CD4-positive, alpha-beta memory T cell (primary cell): Measurements from ENCODE around the gene TMEM100. TPM values are rescaled to one million over a fixed set of nuclear protein-coding genes. Genes with fewer than 3 reads are reported as not detected.
A peak's percentile ranks its signal among the peaks of the same experiment; 100 is the strongest.

ENCODE experiments used
- CTCF ChIA-PET: fragments of 350-600 bp; sonication (Branson Sonifier 250); formaldehyde crosslinking; loops from one replicate; lab custom pipeline; 2021; ENCODE audit warnings: inconsistent platforms; ENCODE audit not compliant: partially characterized antibody; lab: Charles Lee
- POLR2A ChIA-PET: fragments of 350-600 bp; sonication (Branson Sonifier 250); formaldehyde crosslinking; loops from one replicate; lab custom pipeline; 2021; ENCODE audit not compliant: partially characterized antibody; lab: Charles Lee
- DNase-seq, 5 donors: peaks; one replicate each; pipeline versions ENCODE4 v3.0.0 to v3.0.0-alpha.2; 2020 to 2022; ENCODE audit warnings: mixed read lengths in 1 of 5
- H3K27ac ChIP-seq: one replicate; pipeline ENCODE4 v1.7.0; 2013; ENCODE audit warnings: low read depth, low read length
- H3K27me3 ChIP-seq: 2 replicates; pipeline ENCODE4 v1.7.0; 2013; ENCODE audit warnings: mild to moderate bottlenecking, low read length, moderate library complexity; ENCODE audit not compliant: insufficient read depth
- H3K36me3 ChIP-seq: 2 replicates; pipeline ENCODE4 v1.7.0; 2013; ENCODE audit warnings: mild to moderate bottlenecking, low read length, moderate library complexity; ENCODE audit not compliant: insufficient read depth
- H3K4me1 ChIP-seq: 2 replicates; pipeline ENCODE4 v1.7.0; 2013; ENCODE audit warnings: mild to moderate bottlenecking, low read length, moderate library complexity; ENCODE audit not compliant: insufficient read depth
- H3K4me3 ChIP-seq, 2 donors: one replicate each; pipeline ENCODE4 v1.7.0; 2013; ENCODE audit warnings: low read length in 2 of 2, mild to moderate bottlenecking in 1 of 2
- H3K9me3 ChIP-seq, 2 donors: one replicate each; pipeline ENCODE4 v1.7.0; 2013; ENCODE audit warnings: low read length in 2 of 2, control low read depth in 1 of 2; ENCODE audit not compliant: control insufficient read depth in 1 of 2
- H3K27ac Mint-ChIP-seq, 7 donors: one replicate each; pipeline ENCODE4 v1.8.0; 2020 to 2021; ENCODE audit warnings: mixed read lengths in 7 of 7, mild to moderate bottlenecking in 6 of 7, inconsistent platforms in 3 of 7, moderate library complexity in 3 of 7
- H3K27me3 Mint-ChIP-seq, 2 donors: one replicate each; pipeline ENCODE4 v1.8.0; 2020 to 2021; ENCODE audit warnings: mixed read lengths in 2 of 2
- H3K36me3 Mint-ChIP-seq, 2 donors: one replicate each; pipeline ENCODE4 v1.8.0; 2020 to 2021; ENCODE audit warnings: mixed read lengths in 2 of 2, inconsistent platforms in 1 of 2, mild to moderate bottlenecking in 1 of 2
- H3K4me1 Mint-ChIP-seq, 4 donors: one replicate each; pipeline ENCODE4 v1.8.0; 2020 to 2021; ENCODE audit warnings: mixed read lengths in 4 of 4, mild to moderate bottlenecking in 1 of 4
- H3K4me3 Mint-ChIP-seq, 8 donors: one replicate each; pipeline ENCODE4 v1.8.0; 2020 to 2021; ENCODE audit warnings: mixed read lengths in 8 of 8, mild to moderate bottlenecking in 7 of 8, moderate library complexity in 6 of 8, inconsistent platforms in 3 of 8
- H3K9me3 Mint-ChIP-seq, 8 donors: one replicate each; pipeline ENCODE4 v1.8.0; 2020 to 2021; ENCODE audit warnings: mixed read lengths in 8 of 8, mild to moderate bottlenecking in 5 of 8, inconsistent platforms in 3 of 8, moderate library complexity in 1 of 8
- intact Hi-C: fragments of 100-400 bp; cut with micrococcal nuclease; formaldehyde crosslinking; loops from one replicate; pipeline ENCODE4 v1.15.1; 2023
- polyA plus RNA-seq, 2 donors: library from polyadenylated mRNA; unstranded; fragments of 300-500 nt; fragmentation: Illumina TruSeq; gene quantifications; one replicate each; pipeline ENCODE4 v1.2.3, GENCODE V29; 2021
- total RNA-seq, 2 experiments: library from RNA; stranded (reverse); gene quantifications; one replicate each; pipeline ENCODE4 v1.2.3, GENCODE V29; 2021

The TMEM100 gene
- total and polyA plus RNA-seq, 4 experiments from 2014 or later, result not detected

DNA sequence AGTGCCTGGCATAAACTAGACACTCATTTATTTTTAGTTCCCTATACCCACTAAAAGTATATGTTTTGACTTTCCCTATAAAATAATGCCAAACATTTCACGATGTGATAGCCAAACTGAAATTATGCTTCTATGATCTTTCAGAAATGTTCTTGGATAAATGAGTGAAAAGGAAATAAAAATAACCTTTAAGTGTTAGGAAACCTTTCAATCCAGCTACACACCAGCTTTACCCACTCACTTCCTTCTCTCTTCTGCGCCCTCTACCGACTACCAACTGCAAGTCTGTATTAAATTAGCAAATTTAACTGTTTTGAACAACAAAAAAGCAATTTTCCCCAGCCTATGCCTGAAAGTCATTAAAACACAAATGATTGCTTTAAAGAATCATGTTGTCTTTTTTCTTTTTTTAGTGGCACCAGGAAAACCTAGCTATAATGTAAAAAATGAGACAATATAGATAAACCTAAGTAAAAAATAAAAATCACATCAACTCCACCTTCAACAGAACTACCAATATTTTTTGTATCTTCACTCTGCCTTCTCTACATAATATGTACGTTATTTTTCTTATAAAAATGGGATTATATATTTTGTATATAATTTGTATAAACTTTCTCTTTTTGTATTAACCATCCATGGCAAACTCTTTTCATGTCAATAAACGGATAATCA is 13.2 kb upstream of the TMEM100 start:
- peaks cover 11 to 19% of the 10 kb centered on the region in 2 donors for H3K27me3 Mint-ChIP-seq
- H3K4me3 ChIP-seq, result no peak overlapping the region
- H3K36me3 Mint-ChIP-seq, result no peaks in the 10 kb centered on the region
- peak overlapping the region in 1 of 7 donors; percentile 11 for H3K27ac Mint-ChIP-seq
- no peaks in the 10 kb centered on the region for H3K9me3 ChIP-seq
- no peak overlapping the region for H3K27ac ChIP-seq
- H3K36me3 ChIP-seq, result no peaks in the 10 kb centered on the region
- intact Hi-C loops, result loop anchor here (2.0 kb wide), 1 partner anchor 15 kb away; the partner anchor contains the start of gene PCTP
- H3K27me3 ChIP-seq, result no peaks in the 10 kb centered on the region
- no peaks in the 10 kb centered on the region for H3K4me1 ChIP-seq
- H3K4me1 Mint-ChIP-seq, result no peaks in the 10 kb centered on the region
- no peak overlapping the region for H3K4me3 Mint-ChIP-seq
- DNase-seq, result peak; percentile 17 to 38 (median 25)
- no peaks in the 10 kb centered on the region for H3K9me3 Mint-ChIP-seq
- POLR2A ChIA-PET, result no interaction called here
- CTCF ChIA-PET, result interaction anchor here (0.9 to 3.1 kb wide), 10 partner anchors 12 to 209 kb away, joined by 3 to 23 read pairs (median 5); partner anchors contain the start of genes PCTP and TMEM100

GRCh38 chr17:55734128-55734781 is 11.6 kb upstream of the TMEM100 start:
- no peaks in the 10 kb centered on the region for H3K4me1 ChIP-seq
- peaks cover 12 to 16% of the 10 kb centered on the region in 2 donors for H3K27me3 Mint-ChIP-seq
- DNase-seq, result no peak
- no peaks in the 10 kb centered on the region for H3K36me3 Mint-ChIP-seq
- POLR2A ChIA-PET, result no interaction called here
- CTCF ChIA-PET, result interaction anchor here (1.2 to 3.1 kb wide), 5 partner anchors 13 to 315 kb away, joined by 3 to 23 read pairs (median 16); partner anchors contain the start of gene TMEM100
- no peaks in the 10 kb centered on the region for H3K27me3 ChIP-seq
- H3K9me3 Mint-ChIP-seq, result no peaks in the 10 kb centered on the region
- H3K4me3 ChIP-seq, result no peak overlapping the region
- H3K4me1 Mint-ChIP-seq, result no peaks in the 10 kb centered on the region
- no peak overlapping the region for H3K27ac Mint-ChIP-seq
- no peaks in the 10 kb centered on the region for H3K9me3 ChIP-seq
- H3K27ac ChIP-seq, result no peak overlapping the region
- intact Hi-C loops, result no loop called here
- no peaks in the 10 kb centered on the region for H3K36me3 ChIP-seq
- H3K4me3 Mint-ChIP-seq, result no peak overlapping the region

- Mint-ChIP-seq H3K27me3 (peaks cover 23 to 26% of the 10 kb centered on the region in 2 donors), H3K4me1 (no peaks in the 10 kb centered on the region), H3K27ac (no peak overlapping the region), H3K9me3 (no peaks in the 10 kb centered on the region), H3K36me3 (no peaks in the 10 kb centered on the region), H3K4me3 (no peak overlapping the region)
- no peaks in the 10 kb centered on the region for H3K4me1 ChIP-seq
- ChIA-PET POLR2A (no interaction called here), CTCF (no interaction called here)
- no peaks in the 10 kb centered on the region for H3K36me3 ChIP-seq
- intact Hi-C loops, result no loop called here
- H3K27me3 ChIP-seq, result no peaks in the 10 kb centered on the region
- H3K9me3 ChIP-seq, result no peaks in the 10 kb centered on the region
- H3K27ac ChIP-seq, result no peak overlapping the region
- no peak for DNase-seq
- H3K4me3 ChIP-seq, result no peak overlapping the region
Measured at GRCh38 chr17:55731586-55732250, 9.1 kb upstream of the TMEM100 start.

DNA sequence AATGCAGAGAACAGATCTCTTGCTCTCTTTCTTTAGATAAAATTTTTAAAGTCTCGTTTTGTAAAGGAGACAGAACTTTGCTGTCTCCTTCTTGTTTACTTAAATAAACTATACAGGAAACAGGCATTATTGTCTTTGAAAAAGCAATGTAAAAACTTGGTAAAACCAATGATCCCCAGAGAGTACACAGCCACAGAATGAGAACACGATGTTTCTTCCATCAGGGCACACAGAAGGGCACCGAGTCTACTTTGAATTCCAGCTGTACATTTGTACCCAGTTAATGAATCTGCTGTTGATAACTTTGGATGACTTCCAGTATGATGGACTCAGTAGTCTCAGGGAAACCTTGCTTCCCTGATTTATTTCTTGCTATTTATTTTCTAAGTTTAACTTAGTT is 8.1 kb upstream of the TMEM100 start:
- Histone ChIP-seq H3K4me1 (no peaks in the 10 kb centered on the region), H3K27me3 (no peaks in the 10 kb centered on the region), H3K4me3 (no peak overlapping the region), H3K27ac (no peak overlapping the region), H3K9me3 (no peaks in the 10 kb centered on the region), H3K36me3 (no peaks in the 10 kb centered on the region)
- H3K27me3 Mint-ChIP-seq, result peaks cover 30 to 32% of the 10 kb centered on the region in 2 donors
- H3K36me3 Mint-ChIP-seq, result no peaks in the 10 kb centered on the region
- CTCF ChIA-PET, result interaction anchor here (0.6 to 1.1 kb wide), 3 partner anchors 12 to 205 kb away, joined by 3 to 4 read pairs (median 4); partner anchors contain the start of gene PCTP
- no peak overlapping the region for H3K27ac Mint-ChIP-seq
- H3K9me3 Mint-ChIP-seq, result no peaks in the 10 kb centered on the region
- H3K4me1 Mint-ChIP-seq, result no peaks in the 10 kb centered on the region
- no peak for DNase-seq
- intact Hi-C loops, result no loop called here
- POLR2A ChIA-PET, result no interaction called here
- H3K4me3 Mint-ChIP-seq, result no peak overlapping the region

GRCh38 chr17:55730380-55730779 is 7.7 kb upstream of the TMEM100 start:
- Histone ChIP-seq H3K9me3 (no peaks in the 10 kb centered on the region), H3K27me3 (no peaks in the 10 kb centered on the region), H3K36me3 (no peaks in the 10 kb centered on the region), H3K27ac (no peak overlapping the region), H3K4me3 (no peak overlapping the region), H3K4me1 (no peaks in the 10 kb centered on the region)
- ChIA-PET CTCF (interaction anchor here (1.0 to 1.1 kb wide), 2 partner anchors 12 to 204 kb away, joined by 4 read pairs; no protein-coding TSS in a partner anchor), POLR2A (no interaction called here)
- peaks cover 31 to 34% of the 10 kb centered on the region in 2 donors for H3K27me3 Mint-ChIP-seq
- H3K4me1 Mint-ChIP-seq, result no peaks in the 10 kb centered on the region
- DNase-seq, result no peak
- H3K36me3 Mint-ChIP-seq, result no peaks in the 10 kb centered on the region
- H3K9me3 Mint-ChIP-seq, result no peaks in the 10 kb centered on the region
- intact Hi-C loops, result no loop called here
- H3K4me3 Mint-ChIP-seq, result no peak overlapping the region
- no peak overlapping the region for H3K27ac Mint-ChIP-seq

- H3K9me3 Mint-ChIP-seq, result no peaks in the 10 kb centered on the region
- no peak overlapping the region for H3K27ac Mint-ChIP-seq
- intact Hi-C loops, result no loop called here
- no peaks in the 10 kb centered on the region for H3K27me3 ChIP-seq
- no peaks in the 10 kb centered on the region for H3K9me3 ChIP-seq
- H3K4me3 ChIP-seq, result no peak overlapping the region
- CTCF ChIA-PET, result interaction anchor here (1.6 kb wide), 1 partner anchor 12 kb away, joined by 7 read pairs; no protein-coding TSS in a partner anchor
- no peaks in the 10 kb centered on the region for H3K36me3 Mint-ChIP-seq
- H3K4me3 Mint-ChIP-seq, result no peak overlapping the region
- H3K4me1 ChIP-seq, result no peaks in the 10 kb centered on the region
- no peak for DNase-seq
- H3K27ac ChIP-seq, result no peak overlapping the region
- H3K27me3 Mint-ChIP-seq, result peaks cover 31 to 40% of the 10 kb centered on the region in 2 donors
- POLR2A ChIA-PET, result no interaction called here
- no peaks in the 10 kb centered on the region for H3K4me1 Mint-ChIP-seq
- no peaks in the 10 kb centered on the region for H3K36me3 ChIP-seq
Measured at GRCh38 chr17:55729484-55729883, 6.8 kb upstream of the TMEM100 start.

DNA sequence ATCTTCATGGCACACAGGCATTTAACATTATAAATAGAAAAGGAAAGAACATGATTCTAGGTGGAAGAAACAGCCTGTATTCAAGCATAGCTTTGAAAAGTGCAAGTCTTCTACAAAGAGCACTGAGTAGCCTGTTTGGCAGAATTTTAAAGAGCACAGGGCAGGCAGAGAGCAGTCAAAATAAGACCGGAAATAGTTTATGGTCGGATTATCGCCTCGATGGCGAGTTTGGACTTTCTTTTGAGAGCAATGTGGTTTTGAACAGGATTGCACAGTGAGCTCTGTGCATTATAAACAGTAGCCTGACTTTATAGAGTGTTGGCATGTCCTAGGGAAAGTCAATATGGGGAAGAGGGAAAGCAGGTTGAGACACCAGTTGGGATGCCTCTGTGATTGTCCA is 6.2 kb upstream of the TMEM100 start:
- Histone ChIP-seq H3K27ac (no peak overlapping the region), H3K36me3 (no peaks in the 10 kb centered on the region), H3K4me3 (no peak overlapping the region), H3K27me3 (no peaks in the 10 kb centered on the region), H3K9me3 (no peaks in the 10 kb centered on the region), H3K4me1 (no peaks in the 10 kb centered on the region)
- intact Hi-C loops, result no loop called here
- no peak overlapping the region for H3K4me3 Mint-ChIP-seq
- ChIA-PET CTCF (interaction anchor here (1.6 kb wide), 1 partner anchor 11 kb away, joined by 7 read pairs; no protein-coding TSS in a partner anchor), POLR2A (no interaction called here)
- DNase-seq, result no peak
- no peaks in the 10 kb centered on the region for H3K36me3 Mint-ChIP-seq
- H3K9me3 Mint-ChIP-seq, result no peaks in the 10 kb centered on the region
- peaks cover 27 to 43% of the 10 kb centered on the region in 2 donors for H3K27me3 Mint-ChIP-seq
- no peaks in the 10 kb centered on the region for H3K4me1 Mint-ChIP-seq
- no peak overlapping the region for H3K27ac Mint-ChIP-seq
